Ramos (cell line): Measurements from ENCODE around the gene TRIM72.
"Not testable (repeated sequence)": the region's sequence is repeated elsewhere in the genome, so short reads cannot be mapped to it uniquely, and the experiment has no call there.

Source experiments
- in situ Hi-C: fragments of 300-500 bp; cut with MboI; formaldehyde crosslinking; loops from one replicate; pipeline ENCODE4 v1.14.3; 2022; ENCODE audit warnings: low sequenced_read_pairs; ENCODE audit not compliant: unreplicated experiment

Gene TRIM72

GRCh38 chr16:31277659-31278260 lies 63.8 kb downstream of the TRIM72 start:
- in situ Hi-C loops = no loop called here

GRCh38 chr16:31278853-31279252 lies 64.9 kb downstream of the TRIM72 start:
- in situ Hi-C loops = not testable (repeated sequence)
